Endothelial cell of hepatic sinusoid (primary cell): ENCODE results near the gene GPR173.

Experiments used
- in situ Hi-C: cut with HindIII; loops from 2 replicates; pipeline ENCODE4 v1.10.0; 2017; ENCODE audit warnings: low sequenced_read_pairs

Gene GPR173

DNA sequence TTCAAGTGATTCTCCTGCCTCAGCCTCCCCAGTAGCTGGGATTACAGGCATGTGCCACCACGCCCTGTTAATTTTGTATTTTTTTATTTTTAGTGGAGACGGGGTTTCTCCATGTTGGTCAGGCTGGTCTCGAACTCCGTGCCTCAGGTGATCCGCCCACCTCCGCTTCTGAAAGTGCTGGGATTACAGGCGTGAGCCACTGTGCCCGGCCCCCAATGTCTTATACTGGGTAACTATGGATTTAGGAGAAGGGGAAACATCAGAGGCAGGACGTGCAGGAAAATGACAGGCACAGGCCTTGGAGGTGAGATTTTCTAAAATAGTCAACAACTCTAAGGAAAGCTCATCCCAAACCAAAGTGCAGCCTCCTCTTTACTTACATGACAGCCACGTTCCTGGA is 22.5 kb downstream of the GPR173 start:
- in situ Hi-C loops, result no loop called here

GRCh38 chrX:53071604-53072417 is 23.2 kb downstream of the GPR173 start:
- in situ Hi-C loops, result no loop called here

- in situ Hi-C loops, result no loop called here
Observed at GRCh38 chrX:53072418-53073114, 24.0 kb downstream of the GPR173 start.

- in situ Hi-C loops, result no loop called here
Observed at GRCh38 chrX:53073115-53073586, 24.6 kb downstream of the GPR173 start.

DNA sequence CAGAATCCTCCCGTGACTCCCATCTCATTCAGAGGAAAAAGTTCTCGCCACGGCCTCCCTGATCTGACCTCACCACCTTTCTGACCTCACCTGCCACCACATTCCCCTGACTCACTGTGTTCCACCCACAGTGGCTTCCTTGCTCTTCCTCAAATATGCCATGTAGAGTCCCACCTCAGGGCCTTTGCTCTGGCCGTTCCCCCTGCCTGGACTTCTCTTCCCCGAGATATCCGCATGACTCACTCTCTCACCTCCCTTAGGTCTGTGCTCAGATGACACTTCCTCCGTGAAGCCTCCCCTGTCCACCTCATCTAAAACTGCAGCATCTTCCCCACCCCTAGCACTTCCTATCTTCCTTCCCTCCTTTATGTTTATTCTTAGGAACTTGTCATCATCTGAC is 26.4 kb downstream of the GPR173 start:
- in situ Hi-C loops, result no loop called here

DNA sequence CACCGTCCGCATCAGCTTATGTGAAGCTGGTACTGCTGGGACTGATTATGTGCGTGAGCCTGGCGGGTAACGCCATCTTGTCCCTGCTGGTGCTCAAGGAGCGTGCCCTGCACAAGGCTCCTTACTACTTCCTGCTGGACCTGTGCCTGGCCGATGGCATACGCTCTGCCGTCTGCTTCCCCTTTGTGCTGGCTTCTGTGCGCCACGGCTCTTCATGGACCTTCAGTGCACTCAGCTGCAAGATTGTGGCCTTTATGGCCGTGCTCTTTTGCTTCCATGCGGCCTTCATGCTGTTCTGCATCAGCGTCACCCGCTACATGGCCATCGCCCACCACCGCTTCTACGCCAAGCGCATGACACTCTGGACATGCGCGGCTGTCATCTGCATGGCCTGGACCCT is 28.1 kb downstream of the GPR173 start:
- in situ Hi-C loops, result no loop called here

GRCh38 chrX:53077207-53078197 is 28.9 kb downstream of the GPR173 start:
- in situ Hi-C loops, result no loop called here

- in situ Hi-C loops, result no loop called here
Observed at GRCh38 chrX:53078943-53079342, 30.4 kb downstream of the GPR173 start.

- in situ Hi-C loops, result no loop called here
Observed at GRCh38 chrX:53080628-53081580, 32.3 kb downstream of the GPR173 start.

DNA sequence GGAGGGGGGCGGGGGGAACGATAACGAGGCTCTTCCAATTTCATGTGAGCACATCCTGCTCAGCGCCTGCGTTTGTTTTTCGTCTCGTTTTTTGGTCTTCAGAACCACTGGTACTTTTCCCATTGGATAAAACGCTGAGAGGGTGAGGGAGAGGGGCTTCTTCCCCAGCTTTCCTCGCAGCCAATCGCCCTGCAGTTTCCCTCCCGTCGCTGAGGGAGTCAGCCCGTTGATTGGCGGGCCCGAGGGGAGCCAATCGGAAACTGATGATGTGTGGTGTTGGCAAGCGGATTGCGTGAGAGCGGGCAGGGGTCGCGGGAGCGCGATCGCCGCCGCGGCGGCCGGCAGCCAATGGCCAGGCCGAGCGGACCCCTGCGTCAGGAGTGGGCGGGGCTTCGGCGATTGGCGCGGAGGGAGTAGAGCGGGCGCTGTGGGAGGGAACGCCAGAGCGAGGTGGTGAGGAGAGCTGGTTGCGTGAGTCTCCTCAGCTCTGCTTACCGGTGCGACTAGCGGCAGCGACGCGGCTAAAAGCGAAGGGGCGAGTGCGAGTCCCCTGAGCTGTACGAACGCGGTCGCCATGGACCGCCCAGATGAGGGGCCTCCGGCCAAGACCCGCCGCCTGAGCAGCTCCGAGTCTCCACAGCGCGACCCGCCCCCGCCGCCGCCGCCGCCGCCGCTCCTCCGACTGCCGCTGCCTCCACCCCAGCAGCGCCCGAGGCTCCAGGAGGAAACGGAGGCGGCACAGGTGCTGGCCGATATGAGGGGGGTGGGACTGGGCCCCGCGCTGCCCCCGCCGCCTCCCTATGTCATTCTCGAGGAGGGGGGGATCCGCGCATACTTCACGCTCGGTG is 33.6 kb downstream of the GPR173 start, which contains the start of gene TSPYL2:
Gene TSPYL2, plus strand, starts transcription at position 443 of the 848 bp plus-strand sequence. Its CDS starts 132 bp downstream, at position 575.
- in situ Hi-C loops, result no loop called here

DNA sequence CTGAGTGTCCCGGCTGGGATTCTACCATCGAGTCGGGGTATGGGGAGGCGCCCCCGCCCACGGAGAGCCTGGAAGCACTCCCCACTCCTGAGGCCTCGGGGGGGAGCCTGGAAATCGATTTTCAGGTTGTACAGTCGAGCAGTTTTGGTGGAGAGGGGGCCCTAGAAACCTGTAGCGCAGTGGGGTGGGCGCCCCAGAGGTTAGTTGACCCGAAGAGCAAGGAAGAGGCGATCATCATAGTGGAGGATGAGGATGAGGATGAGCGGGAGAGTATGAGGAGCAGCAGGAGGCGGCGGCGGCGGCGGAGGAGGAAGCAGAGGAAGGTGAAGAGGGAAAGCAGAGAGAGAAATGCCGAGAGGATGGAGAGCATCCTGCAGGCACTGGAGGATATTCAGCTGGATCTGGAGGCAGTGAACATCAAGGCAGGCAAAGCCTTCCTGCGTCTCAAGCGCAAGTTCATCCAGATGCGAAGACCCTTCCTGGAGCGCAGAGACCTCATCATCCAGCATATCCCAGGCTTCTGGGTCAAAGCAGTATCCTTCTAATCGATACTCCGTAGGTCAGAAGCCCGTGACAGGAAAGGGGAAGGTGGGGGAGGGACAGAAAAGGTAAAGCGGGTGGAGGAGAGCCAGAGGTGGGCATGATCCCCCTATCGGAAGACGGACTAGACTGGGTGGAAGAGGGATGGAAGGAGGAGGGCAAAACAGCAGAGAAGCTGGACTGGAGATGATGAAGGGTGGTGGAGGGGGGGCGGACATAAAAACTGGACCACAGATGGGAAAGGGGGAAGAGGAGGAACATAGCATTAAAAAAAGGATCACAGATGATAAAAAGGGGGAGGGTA is 34.4 kb downstream of the GPR173 start:
- in situ Hi-C loops, result no loop called here

DNA sequence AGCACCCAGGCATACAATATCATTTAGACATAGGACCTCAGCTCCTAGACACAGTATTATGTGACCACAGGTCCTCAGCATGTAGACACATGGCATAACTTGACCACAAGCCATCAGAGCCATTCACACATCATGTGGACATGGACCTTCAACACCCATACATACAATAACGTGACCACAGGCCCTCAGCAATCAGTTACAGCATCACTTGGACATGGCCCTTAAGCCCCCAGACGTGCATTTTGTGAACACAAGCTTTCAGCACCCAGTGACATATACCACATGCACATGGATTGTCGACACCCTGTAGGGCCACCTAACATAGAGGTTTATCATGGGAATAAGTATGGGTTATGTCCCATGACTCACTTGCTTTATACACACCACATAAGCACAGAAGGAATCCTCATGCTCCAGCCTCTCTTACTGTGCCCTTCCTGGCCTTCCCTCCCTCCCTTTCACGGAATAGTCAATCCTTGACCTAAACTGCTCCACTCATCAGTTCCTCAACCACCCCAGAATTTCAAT is 35.5 kb downstream of the GPR173 start:
- in situ Hi-C loops, result no loop called here

DNA sequence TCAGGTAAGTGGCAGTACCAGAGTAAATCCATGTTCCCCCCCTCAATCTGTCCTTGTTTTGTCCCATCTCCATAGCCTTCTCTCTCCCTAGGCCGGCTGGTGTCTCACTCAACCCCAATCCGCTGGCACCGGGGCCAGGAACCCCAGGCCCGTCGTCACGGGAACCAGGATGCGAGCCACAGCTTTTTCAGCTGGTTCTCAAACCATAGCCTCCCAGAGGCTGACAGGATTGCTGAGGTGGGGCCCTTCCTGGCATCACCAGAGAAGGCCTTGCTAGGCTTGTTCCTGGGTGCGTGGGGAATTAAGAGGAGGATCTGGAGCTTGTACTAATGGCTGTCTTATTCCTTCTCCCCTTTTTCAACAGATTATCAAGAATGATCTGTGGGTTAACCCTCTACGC is 36.3 kb downstream of the GPR173 start:
- in situ Hi-C loops, result no loop called here

DNA sequence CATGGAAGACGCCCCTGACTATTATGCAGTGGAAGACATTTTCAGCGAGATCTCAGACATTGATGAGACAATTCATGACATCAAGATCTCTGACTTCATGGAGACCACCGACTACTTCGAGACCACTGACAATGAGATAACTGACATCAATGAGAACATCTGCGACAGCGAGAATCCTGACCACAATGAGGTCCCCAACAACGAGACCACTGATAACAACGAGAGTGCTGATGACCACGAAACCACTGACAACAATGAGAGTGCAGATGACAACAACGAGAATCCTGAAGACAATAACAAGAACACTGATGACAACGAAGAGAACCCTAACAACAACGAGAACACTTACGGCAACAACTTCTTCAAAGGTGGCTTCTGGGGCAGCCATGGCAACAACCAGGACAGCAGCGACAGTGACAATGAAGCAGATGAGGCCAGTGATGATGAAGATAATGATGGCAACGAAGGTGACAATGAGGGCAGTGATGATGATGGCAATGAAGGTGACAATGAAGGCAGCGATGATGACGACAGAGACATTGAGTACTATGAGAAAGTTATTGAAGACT is 37.2 kb downstream of the GPR173 start:
- in situ Hi-C loops, result no loop called here

- in situ Hi-C loops, result no loop called here
Observed at GRCh38 chrX:53086464-53086863, 37.9 kb downstream of the GPR173 start.

DNA sequence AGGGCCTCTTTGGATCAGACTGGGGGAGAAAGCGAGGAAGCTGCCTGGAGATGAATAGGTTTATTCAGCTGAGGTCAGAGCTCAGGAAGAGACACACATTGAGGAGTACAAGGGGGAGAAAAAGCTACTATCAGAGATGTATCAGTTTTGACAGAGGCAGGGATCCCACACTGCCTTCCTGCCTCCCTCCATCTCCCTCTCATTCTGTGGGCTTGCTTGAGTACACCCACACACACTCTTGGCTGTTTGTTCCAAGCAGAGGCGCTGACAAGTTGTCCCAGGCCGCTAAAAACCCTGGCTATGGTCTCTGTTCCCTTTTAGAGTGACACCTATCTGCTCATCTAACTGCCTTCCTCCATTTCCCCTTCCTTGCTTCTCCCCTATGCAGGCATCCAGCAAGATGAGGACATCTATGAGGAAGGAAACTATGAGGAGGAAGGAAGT is 38.8 kb downstream of the GPR173 start:
- in situ Hi-C loops, result no loop called here
